Stimulated activated naive CD4-positive, alpha-beta T cell treated with Interleukin-2 at 50 U/mL for 16 hours (primary cell): ENCODE data around the gene TIMP3.

ENCODE experiments used
- DNase-seq: peaks from one replicate; lab custom pipeline; 2025; lab: John Stamatoyannopoulos, UW

The TIMP3 gene

DNA sequence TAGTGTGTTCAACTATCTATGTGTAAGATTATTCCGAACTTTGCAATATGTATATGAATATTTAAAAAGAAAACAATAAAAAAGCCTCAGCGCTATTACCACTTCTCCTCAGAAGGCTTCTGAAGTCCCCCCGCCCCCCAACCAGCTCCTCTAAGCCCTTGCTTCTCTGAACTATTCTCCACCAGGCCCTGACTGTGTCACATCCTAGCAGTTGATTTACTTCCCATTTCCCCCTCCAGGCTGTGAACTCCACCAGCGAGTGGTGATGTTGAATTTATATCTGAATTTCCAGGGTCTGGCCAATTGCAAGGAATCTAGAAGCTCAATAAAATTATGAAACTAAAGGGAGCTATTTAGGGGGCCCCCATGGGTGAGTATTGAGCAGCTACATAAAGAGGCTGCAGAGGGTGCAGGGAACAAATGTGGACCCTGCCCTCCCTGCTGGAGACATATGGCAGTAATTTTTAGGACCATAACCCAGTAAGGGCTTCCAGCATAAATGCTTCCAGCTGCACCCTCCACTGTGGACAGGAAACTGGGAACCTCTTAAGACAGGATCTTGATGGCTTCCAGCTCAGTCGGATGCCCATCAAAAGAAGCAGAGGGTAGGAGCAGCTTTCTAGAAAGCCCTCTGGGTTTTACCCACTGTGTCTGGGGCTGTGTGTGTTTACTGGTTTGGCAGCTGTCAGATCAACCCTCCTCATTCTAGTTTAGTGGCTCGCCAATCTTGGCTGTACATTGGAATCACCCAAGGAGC, 81.4 kb downstream of the TIMP3 start:
- no peak for DNase-seq

DNA sequence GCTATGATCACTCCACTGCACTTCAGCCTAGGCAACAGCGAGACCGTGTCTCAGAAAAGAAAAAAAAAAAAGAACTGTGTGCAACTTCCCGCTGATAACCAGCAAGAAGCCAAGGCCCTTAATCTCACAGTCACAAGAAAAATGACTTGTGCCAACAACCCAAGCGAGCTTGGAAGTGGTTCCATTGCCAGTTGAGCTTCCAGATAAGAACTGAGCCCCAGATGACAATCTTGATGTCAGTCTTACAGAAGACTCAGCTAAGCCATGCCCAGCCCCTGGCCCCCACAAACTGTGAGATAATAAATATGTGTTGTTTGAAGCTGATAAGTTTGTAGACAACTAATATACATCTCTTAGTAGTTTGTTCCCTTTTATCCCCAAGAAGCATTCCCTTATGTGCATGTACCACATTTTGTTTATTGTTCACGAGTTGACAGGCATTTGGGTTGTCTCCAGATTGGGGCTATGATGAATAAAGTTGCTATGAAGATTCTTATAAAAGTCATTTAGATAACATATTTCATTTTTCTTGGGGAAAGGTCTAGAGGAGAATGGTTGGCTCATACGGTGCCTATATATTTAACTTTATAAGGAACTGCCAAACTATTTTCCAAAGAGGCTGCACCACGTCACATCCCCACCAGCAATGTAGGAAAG, 85.9 kb downstream of the TIMP3 start:
- no peak for DNase-seq

DNA sequence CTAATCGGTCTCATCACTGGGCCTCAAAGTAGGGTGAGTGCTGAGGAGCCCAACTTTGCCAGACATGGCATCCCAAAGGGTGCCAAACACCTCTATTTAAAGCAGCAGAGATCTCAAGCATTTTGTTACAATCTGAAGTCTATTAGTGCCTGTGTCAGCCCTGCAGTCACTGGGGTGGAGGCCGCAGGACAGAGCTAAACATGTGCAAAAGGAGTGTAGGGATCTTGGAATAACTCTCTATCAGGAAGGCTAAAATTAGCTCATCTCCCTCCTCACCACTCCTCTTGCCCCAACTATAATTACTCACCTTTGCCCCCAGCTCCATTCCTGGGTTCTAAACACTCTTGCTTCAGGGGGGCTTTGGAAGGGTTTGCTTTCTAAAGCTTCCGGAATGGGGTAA, 87.5 kb downstream of the TIMP3 start:
- DNase-seq, result no peak

DNA sequence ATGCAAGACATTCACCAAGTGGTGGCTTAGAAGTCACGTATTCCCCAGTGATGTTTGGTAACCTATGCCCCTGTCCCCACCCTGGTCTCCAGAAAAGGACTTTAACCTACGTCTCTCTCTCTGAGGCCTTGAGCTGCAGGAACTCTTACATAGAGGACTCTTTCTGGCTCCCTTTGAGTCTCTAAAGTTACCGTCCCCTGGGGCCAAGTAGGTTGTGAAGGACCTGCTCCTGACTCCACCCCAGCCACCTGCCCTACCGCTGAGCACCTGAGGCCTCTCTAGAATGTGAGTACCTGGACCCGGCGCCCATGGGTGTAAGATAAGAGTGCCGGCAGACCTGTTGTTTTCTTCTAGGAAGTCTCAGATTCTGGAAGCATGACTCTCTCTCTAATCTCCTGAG, 95.4 kb downstream of the TIMP3 start:
- no peak for DNase-seq

DNA sequence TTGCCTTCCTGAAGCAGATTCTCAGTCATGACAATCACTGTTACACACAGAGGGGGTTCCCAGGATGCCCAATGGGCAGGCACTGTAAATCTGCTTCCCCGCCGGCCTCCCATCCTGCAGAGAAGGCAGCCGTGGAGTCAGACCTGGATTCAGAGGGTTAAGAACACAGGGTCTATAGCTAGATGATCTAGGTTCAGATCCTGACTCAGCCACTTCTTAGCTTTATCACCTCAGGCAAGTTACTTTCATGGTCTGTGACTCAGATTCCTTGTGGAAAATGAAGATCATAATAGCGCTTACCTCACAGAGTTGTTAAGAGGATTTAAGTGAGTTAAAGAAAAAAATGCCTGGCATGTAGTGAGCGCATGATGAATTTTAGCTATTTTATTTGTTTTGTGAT, 95.9 kb downstream of the TIMP3 start:
- no peak for DNase-seq

DNA sequence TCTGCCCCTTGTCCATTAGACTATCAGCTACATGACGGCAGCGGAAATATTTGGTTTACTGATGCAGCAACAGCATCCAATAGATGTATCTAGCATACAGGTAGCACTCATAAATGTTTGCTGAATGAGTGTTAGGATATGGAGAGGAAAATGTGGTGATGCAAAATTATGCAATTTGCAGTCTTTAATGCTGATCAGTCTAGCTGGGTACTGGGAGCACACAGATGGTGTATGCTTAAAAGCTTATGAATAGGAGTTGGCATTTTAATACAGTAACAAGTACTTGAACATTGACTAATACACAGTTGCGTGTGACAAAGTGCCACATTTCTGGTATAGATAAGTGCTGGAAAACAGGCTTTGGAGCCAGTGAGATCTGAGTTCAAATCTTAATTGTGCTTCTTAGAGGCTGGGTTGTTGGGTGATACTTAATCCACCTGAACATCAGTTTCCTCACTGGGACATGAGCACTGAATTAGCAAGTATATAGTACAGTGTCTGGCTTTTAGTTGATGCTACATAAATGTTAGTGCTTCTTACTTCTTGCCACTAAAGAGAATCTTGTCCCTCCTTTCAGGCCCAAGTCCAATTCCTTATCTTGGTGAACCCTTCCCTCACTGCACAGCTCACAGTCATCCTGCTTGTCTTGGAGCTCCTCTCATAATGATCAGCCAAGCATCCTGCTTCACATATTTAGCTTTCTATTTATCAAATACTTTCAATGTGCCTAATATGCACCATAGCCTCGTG, 99.6 kb downstream of the TIMP3 start:
- DNase-seq, result no peak

DNA sequence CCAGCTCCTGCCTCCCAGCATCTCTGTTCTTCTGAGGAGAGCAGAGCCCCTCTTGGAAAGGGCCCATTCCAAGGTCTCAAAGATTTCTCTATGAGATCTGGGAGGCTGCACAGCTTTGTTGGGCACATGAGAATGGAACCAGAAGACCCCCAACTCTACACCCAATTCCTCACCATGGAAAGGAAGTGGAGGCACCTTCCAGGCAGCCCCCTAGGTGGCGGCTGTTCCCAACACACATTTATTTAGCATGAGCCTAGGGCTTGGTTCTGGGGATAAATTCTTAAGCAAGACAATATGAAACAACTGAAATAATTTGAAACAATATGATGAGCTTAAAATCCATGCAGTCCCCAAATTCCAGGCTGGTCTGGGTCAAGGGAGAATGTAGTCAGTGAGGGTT, 100.4 kb downstream of the TIMP3 start:
- no peak for DNase-seq

DNA sequence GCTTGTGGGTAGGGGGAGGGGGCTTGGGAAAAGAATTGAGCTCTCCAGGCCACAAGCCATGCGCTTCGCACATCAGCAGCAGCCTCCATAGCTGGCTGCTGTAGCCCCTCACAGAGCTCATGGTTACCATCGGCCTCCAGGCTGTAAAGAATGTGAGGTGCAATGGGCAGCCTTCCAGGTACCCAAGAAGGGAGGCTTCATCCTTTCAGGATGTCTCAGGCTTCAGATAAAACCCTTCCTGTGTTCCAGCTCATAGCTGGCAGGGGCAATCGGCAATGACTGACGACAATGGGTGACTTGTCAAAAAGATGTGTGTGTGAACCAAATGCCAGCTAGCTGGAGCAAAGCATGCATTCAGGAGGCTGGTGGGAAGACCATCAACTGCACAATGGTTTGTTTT, 102.0 kb downstream of the TIMP3 start:
- DNase-seq, result no peak

DNA sequence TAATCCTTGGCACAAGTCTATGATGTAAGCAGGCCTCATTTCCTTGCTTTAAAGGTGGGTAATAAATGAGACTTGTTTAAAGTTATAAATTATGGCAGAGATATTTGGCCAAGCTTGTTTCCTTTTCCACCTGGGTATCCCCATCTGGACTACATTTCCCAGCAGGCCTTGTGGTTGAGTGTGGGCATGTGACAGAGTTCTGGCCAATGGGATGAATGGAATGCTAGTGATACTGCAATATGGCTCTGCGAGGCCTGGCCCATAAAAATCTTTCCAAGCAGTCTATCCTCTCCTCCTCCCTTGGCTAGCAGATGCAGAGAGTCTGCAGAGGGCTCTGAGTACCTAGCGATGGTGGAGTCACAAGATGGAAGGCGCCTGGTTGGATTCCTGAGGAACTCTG, 102.5 kb downstream of the TIMP3 start:
- no peak for DNase-seq

DNA sequence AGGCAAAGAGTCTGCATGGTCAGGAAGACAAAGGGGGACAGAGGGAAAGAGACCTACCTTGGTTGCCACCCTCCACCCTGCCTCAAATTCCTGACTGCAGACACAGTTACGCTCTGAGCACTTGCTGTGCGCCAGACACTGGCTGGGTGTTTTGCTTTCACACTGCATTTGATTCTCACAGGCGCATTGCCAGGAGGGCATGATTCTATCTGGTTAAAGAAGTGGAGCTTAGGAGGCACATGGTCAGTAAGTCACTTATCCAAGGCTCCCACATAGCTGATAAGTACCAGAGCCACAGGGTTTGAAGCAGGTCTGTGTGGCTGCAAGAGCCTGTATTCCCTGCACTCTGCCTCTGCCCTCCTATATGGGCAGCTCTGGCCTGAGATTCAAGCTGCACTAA, 103.9 kb downstream of the TIMP3 start:
- DNase-seq, result no peak

DNA sequence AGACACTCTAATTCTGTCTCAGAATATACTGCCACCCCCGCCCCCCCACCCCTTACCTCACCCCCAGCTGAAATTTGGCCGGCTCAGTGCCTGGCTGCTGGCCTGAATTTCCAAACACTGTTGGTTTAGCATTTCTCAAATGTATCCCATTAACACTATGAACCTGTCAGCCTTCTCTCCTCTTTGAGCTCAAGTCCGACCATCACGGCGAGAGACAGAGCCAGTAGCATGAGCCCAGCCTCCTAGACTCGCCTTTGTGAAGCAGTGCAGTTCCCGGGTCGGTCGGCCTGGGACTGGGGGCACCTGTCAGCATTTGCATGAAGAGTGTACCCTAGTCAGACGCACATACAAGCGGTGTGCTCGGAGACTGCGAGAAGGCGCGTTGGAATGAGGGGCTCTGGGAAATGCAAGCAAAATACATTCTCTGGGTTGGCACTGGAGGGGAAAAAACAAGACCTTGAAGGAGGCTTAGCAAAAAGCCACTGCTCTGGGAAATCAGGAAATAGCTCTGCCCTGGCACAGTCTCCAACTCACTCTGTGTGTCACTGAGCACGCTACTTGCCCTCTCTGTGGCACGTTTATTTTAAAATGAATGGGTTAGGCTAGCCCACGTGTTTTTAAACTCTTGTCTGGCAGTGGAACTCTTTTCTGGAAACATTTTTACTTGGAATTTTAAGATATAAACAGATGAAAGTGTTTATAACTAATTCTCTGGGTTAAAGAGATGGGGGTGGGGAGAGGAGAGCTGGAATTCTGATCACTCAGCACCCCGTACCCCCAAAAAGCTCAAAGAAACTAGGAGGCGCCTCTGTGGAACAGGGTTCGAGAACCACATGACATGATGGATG, 108.3 kb downstream of the TIMP3 start:
- DNase-seq, result no peak

DNA sequence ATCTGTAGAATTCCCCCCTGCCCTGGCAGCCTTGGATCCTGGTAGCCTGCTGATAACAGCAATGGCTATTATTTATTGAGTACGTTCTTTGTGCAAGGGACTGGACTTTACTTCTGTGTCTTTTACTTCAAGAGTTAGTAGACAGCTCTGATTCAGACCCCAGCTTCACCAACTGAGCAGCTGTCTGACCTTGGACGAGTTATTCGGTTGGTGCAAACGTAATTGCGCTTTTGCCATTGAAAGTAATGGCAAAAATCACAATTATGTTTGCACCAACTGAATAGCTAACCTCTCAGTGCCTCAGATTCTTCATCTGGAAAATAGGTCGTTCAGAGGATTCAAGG, 108.9 kb downstream of the TIMP3 start:
- no peak for DNase-seq

DNA sequence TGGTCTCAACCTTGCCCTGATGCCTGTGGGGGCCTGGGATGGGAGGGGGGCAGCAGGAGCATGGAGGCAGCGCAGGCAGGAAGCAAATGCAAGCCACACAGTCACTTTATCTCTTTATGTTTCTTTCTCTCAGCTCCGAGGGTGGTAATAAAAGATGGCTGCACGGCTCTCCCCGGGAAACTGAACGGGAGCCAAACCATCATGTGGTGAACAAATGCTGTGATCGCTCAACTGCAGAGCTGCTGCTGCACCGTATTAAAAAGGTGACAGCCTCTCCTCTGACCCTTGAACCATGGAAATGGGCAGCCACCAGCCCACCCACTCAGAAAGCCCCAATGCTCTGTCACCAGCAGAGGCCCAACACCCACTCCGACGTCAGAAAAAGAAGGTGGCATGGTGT, 110.0 kb downstream of the TIMP3 start:
- DNase-seq, result no peak
